ENCODE results near the gene TTC19.

TTC19 gene

DNA sequence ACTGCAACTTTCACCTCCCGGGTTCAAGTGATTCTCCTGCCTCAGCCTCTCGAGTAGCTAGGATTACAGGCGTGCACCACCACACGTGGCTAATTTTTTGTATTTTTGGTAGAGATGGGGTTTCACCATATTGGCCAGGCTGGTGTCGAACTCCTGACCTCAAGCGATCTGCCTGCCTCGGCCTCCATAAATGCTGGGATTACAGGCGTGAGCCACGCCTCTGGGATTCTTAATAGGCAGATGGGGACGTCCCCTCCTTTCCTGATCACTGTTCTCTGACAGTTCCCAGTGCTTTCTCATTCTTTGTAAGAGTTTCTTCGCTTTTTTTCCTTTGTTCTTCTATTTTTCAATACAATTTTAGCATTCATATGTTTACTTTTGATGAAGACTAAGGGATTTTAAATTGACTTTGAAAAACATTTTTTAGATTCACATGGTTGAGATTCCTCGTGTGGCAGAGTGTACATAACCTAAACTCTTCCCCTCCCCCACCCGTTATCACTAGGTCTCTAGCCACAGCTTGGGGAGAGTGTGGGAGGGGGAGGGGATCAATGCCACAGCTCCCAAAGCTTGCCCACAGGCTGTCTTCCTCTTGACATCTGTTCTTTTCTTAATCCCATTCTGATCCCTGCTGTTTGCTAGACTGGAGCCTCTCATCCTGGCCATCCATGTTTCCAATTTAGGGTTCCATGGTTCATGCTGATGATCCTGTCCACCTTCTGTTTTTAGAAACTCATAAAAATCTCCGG is 43.7 kb upstream of the TTC19 start:
- POLR2A ChIA-PET: no interaction called here
- no peaks in the 10 kb centered on the region for H3K9me3 ChIP-seq (ENCODE audit: control extremely low read depth in 1 of 5, control insufficient read depth in 4 of 5, insufficient read depth in 2 of 5, low read depth in 1 of 5, low read length in 4 of 5)
- peaks cover 0 to 3% (median 0%) of the 10 kb centered on the region in 4 experiments for H3K36me3 ChIP-seq (ENCODE audit: control insufficient read depth in 4 of 4, insufficient read depth in 4 of 4, low read length in 3 of 4)
- peaks cover 11 to 47% (median 31%) of the 10 kb centered on the region in 4 experiments for H3K4me1 ChIP-seq (ENCODE audit: control extremely low read depth in 1 of 4, control insufficient read depth in 4 of 4, insufficient read depth in 4 of 4, low read length in 3 of 4)
- 94% methylated on average over 6 of the region's 14 CpGs for WGBS (ENCODE audit: insufficient coverage)
- H3K27ac ChIP-seq (ENCODE audit: insufficient read depth in 1 of 2, low read depth in 1 of 2, low read length in 2 of 2, poor library complexity in 1 of 2, severe bottlenecking in 2 of 2): no peak overlapping the region
- H3K4me3 ChIP-seq (ENCODE audit: control insufficient read depth in 1 of 7, extremely low read depth in 1 of 7, insufficient read depth in 4 of 7, low read depth in 2 of 7, low read length in 6 of 7): no peak overlapping the region
- H3K27me3 ChIP-seq (replicated peaks in 2 of 5; ENCODE audit: control insufficient read depth in 4 of 5, insufficient read depth in 5 of 5, low read length in 4 of 5): no peaks in the 10 kb centered on the region
- CTCF ChIA-PET: interaction anchor here (1.1 kb wide), 1 partner anchor 10 kb away, joined by 5 read pairs; the partner anchor contains the start of gene ADORA2B
- no peak for DNase-seq

GRCh38 chr17:15957206-15957605 is 42.4 kb upstream of the TTC19 start:
- WGBS (ENCODE audit: insufficient coverage): 93% methylated on average over 6 of the region's 6 CpGs
- Histone ChIP-seq H3K27ac (ENCODE audit: insufficient read depth in 1 of 2, low read depth in 1 of 2, low read length in 2 of 2, poor library complexity in 1 of 2, severe bottlenecking in 2 of 2) (peak overlapping the region in 1 of 2 experiments; percentile 16), H3K27me3 (replicated peaks in 2 of 5; ENCODE audit: control insufficient read depth in 4 of 5, insufficient read depth in 5 of 5, low read length in 4 of 5) (no peaks in the 10 kb centered on the region), H3K4me1 (ENCODE audit: control extremely low read depth in 1 of 4, control insufficient read depth in 4 of 4, insufficient read depth in 4 of 4, low read length in 3 of 4) (peaks cover 11 to 47% (median 31%) of the 10 kb centered on the region in 4 experiments), H3K9me3 (ENCODE audit: control extremely low read depth in 1 of 5, control insufficient read depth in 4 of 5, insufficient read depth in 2 of 5, low read depth in 1 of 5, low read length in 4 of 5) (no peaks in the 10 kb centered on the region), H3K4me3 (ENCODE audit: control insufficient read depth in 1 of 7, extremely low read depth in 1 of 7, insufficient read depth in 4 of 7, low read depth in 2 of 7, low read length in 6 of 7) (no peak overlapping the region), H3K36me3 (ENCODE audit: control insufficient read depth in 4 of 4, insufficient read depth in 4 of 4, low read length in 3 of 4) (peaks cover 0 to 3% (median 0%) of the 10 kb centered on the region in 4 experiments)
- DNase-seq: peak in 2 of 3 donors; percentile 48 to 61
- CTCF ChIA-PET: interaction anchor here (0.7 kb wide), 1 partner anchor 65 kb away, joined by 3 read pairs; no protein-coding TSS in a partner anchor
- POLR2A ChIA-PET: no interaction called here

GRCh38 chr17:15957608-15958307 is 41.9 kb upstream of the TTC19 start:
- no peak for DNase-seq
- peak overlapping the region in 1 of 2 experiments; percentile 80 for H3K27ac ChIP-seq (ENCODE audit: insufficient read depth in 1 of 2, low read depth in 1 of 2, low read length in 2 of 2, poor library complexity in 1 of 2, severe bottlenecking in 2 of 2)
- no peak overlapping the region for H3K4me3 ChIP-seq (ENCODE audit: control insufficient read depth in 1 of 7, extremely low read depth in 1 of 7, insufficient read depth in 4 of 7, low read depth in 2 of 7, low read length in 6 of 7)
- no peaks in the 10 kb centered on the region for H3K27me3 ChIP-seq (replicated peaks in 2 of 5; ENCODE audit: control insufficient read depth in 4 of 5, insufficient read depth in 5 of 5, low read length in 4 of 5)
- 98% methylated on average over 11 of the region's 19 CpGs for WGBS (ENCODE audit: insufficient coverage)
- H3K4me1 ChIP-seq (ENCODE audit: control extremely low read depth in 1 of 4, control insufficient read depth in 4 of 4, insufficient read depth in 4 of 4, low read length in 3 of 4): peaks cover 11 to 47% (median 31%) of the 10 kb centered on the region in 4 experiments
- H3K9me3 ChIP-seq (ENCODE audit: control extremely low read depth in 1 of 5, control insufficient read depth in 4 of 5, insufficient read depth in 2 of 5, low read depth in 1 of 5, low read length in 4 of 5): no peaks in the 10 kb centered on the region
- ChIA-PET POLR2A (interaction anchor here (0.7 kb wide), 1 partner anchor 69 kb away, joined by 8 read pairs; no protein-coding TSS in a partner anchor), CTCF (interaction anchor here (0.7 to 2.1 kb wide), 3 partner anchors 10 to 64 kb away, joined by 3 to 6 read pairs (median 4); partner anchors contain the start of genes TTC19 and ZSWIM7)
- H3K36me3 ChIP-seq (ENCODE audit: control insufficient read depth in 4 of 4, insufficient read depth in 4 of 4, low read length in 3 of 4): no peaks in the 10 kb centered on the region

DNA sequence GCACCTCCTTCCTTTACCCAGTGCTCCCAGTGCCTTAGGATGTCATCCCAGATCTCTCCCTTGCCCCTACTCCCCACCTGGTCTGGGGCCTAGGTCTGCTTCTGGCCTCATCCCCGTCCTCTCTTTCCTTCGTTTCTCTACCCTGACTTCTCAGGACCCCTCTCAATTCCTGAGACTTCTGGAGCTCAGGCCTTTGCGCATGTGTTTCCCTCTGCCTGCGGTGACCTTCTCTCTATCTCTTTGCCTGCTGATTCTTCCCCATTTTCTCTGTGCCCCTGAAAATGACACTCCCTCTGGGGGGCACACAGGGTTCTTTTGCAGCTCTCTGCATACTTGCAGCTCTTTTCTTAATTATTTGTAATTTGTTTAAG is 41.2 kb upstream of the TTC19 start:
- no peaks in the 10 kb centered on the region for H3K36me3 ChIP-seq (ENCODE audit: control insufficient read depth in 4 of 4, insufficient read depth in 4 of 4, low read length in 3 of 4)
- H3K4me1 ChIP-seq (ENCODE audit: control extremely low read depth in 1 of 4, control insufficient read depth in 4 of 4, insufficient read depth in 4 of 4, low read length in 3 of 4): peaks cover 11 to 48% (median 31%) of the 10 kb centered on the region in 4 experiments
- ChIA-PET POLR2A (interaction anchor here (0.7 to 0.9 kb wide), 2 partner anchors 41 to 69 kb away, joined by 4 to 8 read pairs; partner anchors contain the start of genes TTC19 and ZSWIM7), CTCF (interaction anchor here (0.8 to 2.1 kb wide), 6 partner anchors 9 to 40 kb away, joined by 3 to 6 read pairs (median 4); partner anchors contain the start of genes ADORA2B, TTC19 and ZSWIM7)
- peak overlapping the region in 2 of 7 experiments; percentile 16 to 62 for H3K4me3 ChIP-seq (ENCODE audit: control insufficient read depth in 1 of 7, extremely low read depth in 1 of 7, insufficient read depth in 4 of 7, low read depth in 2 of 7, low read length in 6 of 7)
- WGBS (ENCODE audit: insufficient coverage): 32% methylated on average over 4 of the region's 4 CpGs
- H3K9me3 ChIP-seq (ENCODE audit: control extremely low read depth in 1 of 5, control insufficient read depth in 4 of 5, insufficient read depth in 2 of 5, low read depth in 1 of 5, low read length in 4 of 5): no peaks in the 10 kb centered on the region
- no peak for DNase-seq
- H3K27me3 ChIP-seq (replicated peaks in 2 of 5; ENCODE audit: control insufficient read depth in 4 of 5, insufficient read depth in 5 of 5, low read length in 4 of 5): no peaks in the 10 kb centered on the region
- peak overlapping the region; percentile 55 to 80 for H3K27ac ChIP-seq (ENCODE audit: insufficient read depth in 1 of 2, low read depth in 1 of 2, low read length in 2 of 2, poor library complexity in 1 of 2, severe bottlenecking in 2 of 2)

DNA sequence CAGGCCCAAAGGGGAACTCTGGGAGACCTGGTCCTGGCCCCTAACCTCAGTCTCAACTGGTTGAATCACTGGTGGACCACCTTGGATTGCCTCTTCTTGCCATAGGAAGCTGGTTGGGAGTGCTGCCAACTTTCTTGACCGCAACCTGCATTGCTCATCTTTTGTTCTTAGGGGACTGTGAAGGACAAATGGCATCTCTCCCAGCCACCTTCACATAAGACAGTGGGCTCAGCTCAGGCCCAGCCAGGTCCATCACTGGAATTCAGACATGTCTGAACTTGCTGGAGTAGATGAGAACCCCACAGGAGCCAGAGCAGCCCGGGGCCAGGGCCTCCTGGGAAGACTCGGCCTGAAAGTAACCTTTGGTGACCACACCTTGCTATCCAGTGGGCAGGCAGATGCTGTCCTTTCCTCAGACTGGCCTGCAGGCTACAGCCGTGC is 35.9 kb upstream of the TTC19 start:
- CTCF ChIA-PET: no interaction called here
- no peaks in the 10 kb centered on the region for H3K27me3 ChIP-seq (replicated peaks in 2 of 5; ENCODE audit: control insufficient read depth in 4 of 5, insufficient read depth in 5 of 5, low read length in 4 of 5)
- no peak overlapping the region for H3K27ac ChIP-seq (ENCODE audit: insufficient read depth in 1 of 2, low read depth in 1 of 2, low read length in 2 of 2, poor library complexity in 1 of 2, severe bottlenecking in 2 of 2)
- POLR2A ChIA-PET: no interaction called here
- H3K36me3 ChIP-seq (ENCODE audit: control insufficient read depth in 4 of 4, insufficient read depth in 4 of 4, low read length in 3 of 4): no peaks in the 10 kb centered on the region
- no peak overlapping the region for H3K4me3 ChIP-seq (ENCODE audit: control insufficient read depth in 1 of 7, extremely low read depth in 1 of 7, insufficient read depth in 4 of 7, low read depth in 2 of 7, low read length in 6 of 7)
- 92% methylated on average over 4 of the region's 4 CpGs for WGBS (ENCODE audit: insufficient coverage)
- no peaks in the 10 kb centered on the region for H3K9me3 ChIP-seq (ENCODE audit: control extremely low read depth in 1 of 5, control insufficient read depth in 4 of 5, insufficient read depth in 2 of 5, low read depth in 1 of 5, low read length in 4 of 5)
- no peak for DNase-seq
- H3K4me1 ChIP-seq (ENCODE audit: control extremely low read depth in 1 of 4, control insufficient read depth in 4 of 4, insufficient read depth in 4 of 4, low read length in 3 of 4): peaks cover 5 to 57% (median 47%) of the 10 kb centered on the region in 4 experiments

DNA sequence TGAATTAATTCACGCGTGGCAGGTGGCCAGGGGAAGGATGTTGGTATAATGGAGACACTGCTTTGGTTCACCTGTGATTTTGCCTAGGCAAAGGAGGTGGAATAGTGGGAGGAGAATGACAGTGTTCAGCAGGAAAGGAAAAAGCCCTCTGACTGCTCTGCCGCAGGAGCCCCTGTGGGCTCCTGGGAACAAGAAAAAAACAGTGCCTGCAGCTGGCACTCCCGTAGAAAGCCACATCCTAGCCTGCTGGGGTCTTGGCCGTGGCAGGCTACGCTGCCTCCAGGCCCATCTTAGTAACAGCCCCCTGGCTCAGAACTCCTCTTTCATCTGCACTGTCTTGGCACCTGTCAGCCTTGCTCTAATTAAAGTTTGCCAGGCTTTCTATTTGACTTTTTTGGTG is 34.1 kb upstream of the TTC19 start:
- H3K36me3 ChIP-seq (ENCODE audit: control insufficient read depth in 4 of 4, insufficient read depth in 4 of 4, low read length in 3 of 4): peaks cover 0 to 11% (median 0%) of the 10 kb centered on the region in 4 experiments
- peak in 2 of 3 donors; percentile 53 to 60 for DNase-seq
- H3K4me3 ChIP-seq (ENCODE audit: control insufficient read depth in 1 of 7, extremely low read depth in 1 of 7, insufficient read depth in 4 of 7, low read depth in 2 of 7, low read length in 6 of 7): peak overlapping the region in 3 of 7 experiments; percentile 19 to 28 (median 25)
- H3K4me1 ChIP-seq (ENCODE audit: control extremely low read depth in 1 of 4, control insufficient read depth in 4 of 4, insufficient read depth in 4 of 4, low read length in 3 of 4): peaks cover 0 to 43% (median 35%) of the 10 kb centered on the region in 4 experiments
- ChIA-PET CTCF (interaction anchor here (1.1 to 2.6 kb wide), 6 partner anchors 9 to 31 kb away, joined by 4 to 13 read pairs (median 6); partner anchors contain the start of gene ADORA2B), POLR2A (interaction anchor here (0.6 kb wide), 1 partner anchor 15 kb away, joined by 3 read pairs; no protein-coding TSS in a partner anchor)
- WGBS (ENCODE audit: insufficient coverage): 8% methylated on average over 4 of the region's 6 CpGs
- H3K9me3 ChIP-seq (ENCODE audit: control extremely low read depth in 1 of 5, control insufficient read depth in 4 of 5, insufficient read depth in 2 of 5, low read depth in 1 of 5, low read length in 4 of 5): no peaks in the 10 kb centered on the region
- peak overlapping the region in 1 of 2 experiments; percentile 85 for H3K27ac ChIP-seq (ENCODE audit: insufficient read depth in 1 of 2, low read depth in 1 of 2, low read length in 2 of 2, poor library complexity in 1 of 2, severe bottlenecking in 2 of 2)
- no peaks in the 10 kb centered on the region for H3K27me3 ChIP-seq (replicated peaks in 2 of 5; ENCODE audit: control insufficient read depth in 4 of 5, insufficient read depth in 5 of 5, low read length in 4 of 5)
